ENCODE data around the gene C7orf33.
"Not testable (repeated sequence)": the region's sequence is repeated elsewhere in the genome, so short reads cannot be mapped to it uniquely, and the experiment has no call there.

Gene C7orf33

GRCh38 chr7:148590471-148590870 lies at the start of gene C7orf33:
C7orf33 (plus strand) TSS chr7:148590766; CDS start chr7:148590926, 160 bp downstream.
- DNase-seq (ENCODE audit: low read depth in 2 of 3, low spot score in 2 of 3): no peak

- DNase-seq (ENCODE audit: low read depth in 2 of 3, low spot score in 2 of 3): no peak
Observed at GRCh38 chr7:148541891-148542504, 48.6 kb upstream of the C7orf33 start.

- no peak for DNase-seq (ENCODE audit: low read depth in 2 of 3, low spot score in 2 of 3)
Observed at GRCh38 chr7:148543302-148543701, 47.3 kb upstream of the C7orf33 start.

- DNase-seq (ENCODE audit: low read depth in 2 of 3, low spot score in 2 of 3): no peak
Observed at GRCh38 chr7:148545172-148545571, 45.4 kb upstream of the C7orf33 start.

- no peak for DNase-seq (ENCODE audit: low read depth in 2 of 3, low spot score in 2 of 3)
Observed at GRCh38 chr7:148545932-148546331, 44.6 kb upstream of the C7orf33 start.

GRCh38 chr7:148546857-148547256 lies 43.7 kb upstream of the C7orf33 start:
- no peak for DNase-seq (ENCODE audit: low read depth in 2 of 3, low spot score in 2 of 3)

GRCh38 chr7:148547951-148548350 lies 42.6 kb upstream of the C7orf33 start:
- no peak for DNase-seq (ENCODE audit: low read depth in 2 of 3, low spot score in 2 of 3)

GRCh38 chr7:148553979-148554378 lies 36.6 kb upstream of the C7orf33 start:
- no peak for DNase-seq (ENCODE audit: low read depth in 2 of 3, low spot score in 2 of 3)

GRCh38 chr7:148556892-148557291 lies 33.7 kb upstream of the C7orf33 start:
- no peak for DNase-seq (ENCODE audit: low read depth in 2 of 3, low spot score in 2 of 3)

GRCh38 chr7:148558914-148559313 lies 31.7 kb upstream of the C7orf33 start:
- no peak for DNase-seq (ENCODE audit: low read depth in 2 of 3, low spot score in 2 of 3)

- no peak for DNase-seq (ENCODE audit: low read depth in 2 of 3, low spot score in 2 of 3)
Observed at GRCh38 chr7:148561099-148561498, 29.5 kb upstream of the C7orf33 start.

GRCh38 chr7:148563583-148564274 lies 26.8 kb upstream of the C7orf33 start:
- no peak for DNase-seq (ENCODE audit: low read depth in 2 of 3, low spot score in 2 of 3)

GRCh38 chr7:148564275-148564951 lies 26.2 kb upstream of the C7orf33 start:
- peak in 1 of 3 experiments; percentile 7 for DNase-seq (ENCODE audit: low read depth in 2 of 3, low spot score in 2 of 3)

GRCh38 chr7:148566736-148567135 lies 23.8 kb upstream of the C7orf33 start:
- DNase-seq (ENCODE audit: low read depth in 2 of 3, low spot score in 2 of 3): no peak

- no peak for DNase-seq (ENCODE audit: low read depth in 2 of 3, low spot score in 2 of 3)
Observed at GRCh38 chr7:148567524-148567923, 23.0 kb upstream of the C7orf33 start.

- no peak for DNase-seq (ENCODE audit: low read depth in 2 of 3, low spot score in 2 of 3)
Observed at GRCh38 chr7:148570510-148570909, 20.1 kb upstream of the C7orf33 start.

GRCh38 chr7:148570973-148571372 lies 19.6 kb upstream of the C7orf33 start:
- DNase-seq (ENCODE audit: low read depth in 2 of 3, low spot score in 2 of 3): not testable (repeated sequence)

- no peak for DNase-seq (ENCODE audit: low read depth in 2 of 3, low spot score in 2 of 3)
Observed at GRCh38 chr7:148571381-148571780, 19.2 kb upstream of the C7orf33 start.

- DNase-seq (ENCODE audit: low read depth in 2 of 3, low spot score in 2 of 3): no peak
Observed at GRCh38 chr7:148572067-148572522, 18.5 kb upstream of the C7orf33 start.

GRCh38 chr7:148573581-148573980 lies 17.0 kb upstream of the C7orf33 start:
- not testable (repeated sequence) for DNase-seq (ENCODE audit: low read depth in 2 of 3, low spot score in 2 of 3)

GRCh38 chr7:148575640-148576411 lies 14.7 kb upstream of the C7orf33 start:
- peak; percentile 25 to 55 (median 27) for DNase-seq (ENCODE audit: low read depth in 2 of 3, low spot score in 2 of 3)
